ENCODE data around the gene TMEM205. TPM values are rescaled to one million over a fixed set of nuclear protein-coding genes. Genes with fewer than 3 reads are reported as not detected.

The TMEM205 gene
- total and polyA plus RNA-seq, 10 of the 15 experiments (the other 5 are each of a cell fraction or from before 2014, with no cell fraction given): 27.8 to 144 (median 88.3) TPM

DNA sequence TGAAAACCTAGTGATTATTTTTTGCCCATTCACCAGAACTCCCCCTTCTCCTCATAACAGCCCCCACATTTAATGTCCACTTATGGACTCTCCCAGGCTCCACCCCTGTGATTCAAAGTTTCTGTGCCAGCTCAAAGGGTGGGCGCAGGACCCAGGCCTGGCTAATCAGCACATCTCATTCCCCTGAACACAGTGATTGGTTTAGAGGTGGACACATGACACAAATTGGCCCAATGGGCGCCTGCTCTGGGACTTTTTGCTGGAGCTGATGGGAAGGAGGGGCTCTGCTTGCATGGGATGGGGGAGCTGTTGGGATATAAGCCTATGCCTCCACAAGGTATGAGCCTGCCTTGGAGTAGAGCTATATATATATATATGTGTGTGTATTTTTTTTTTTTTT, 44.3 kb upstream of the TMEM205 start:
- in situ Hi-C loops (cut with MboI): no loop called here
- ATAC-seq: no peak
- ChIA-PET CTCF (interaction anchor here (1.6 to 3.1 kb wide), 2 partner anchors 9 to 92 kb away, joined by 5 to 21 read pairs; no protein-coding TSS in a partner anchor), RAD21 (ENCODE audit: unreplicated experiment) (interaction anchor here (0.8 to 1.2 kb wide), 2 partner anchors 16 to 92 kb away, joined by 3 read pairs; partner anchors contain the start of gene SWSAP1), POLR2A (interaction anchor here (0.7 to 1.3 kb wide), 2 partner anchors 9 to 29 kb away, joined by 5 to 6 read pairs; no protein-coding TSS in a partner anchor), SMC1A (ENCODE audit: uncharacterized antibody, unreplicated experiment) (interaction anchor here (1.5 to 1.9 kb wide), 2 partner anchors 10 to 92 kb away, joined by 3 to 7 read pairs; no protein-coding TSS in a partner anchor)
- no peak overlapping the region for H3K4me2 ChIP-seq (ENCODE audit: control insufficient read depth, insufficient read depth)
- no peaks in the 10 kb centered on the region for H4K20me1 ChIP-seq (ENCODE audit: control insufficient read depth, insufficient read depth)
- no peak overlapping the region for H3K27ac ChIP-seq (ENCODE audit: control insufficient read depth, insufficient read depth)
- TF ChIP-seq IKZF1 (conservative IDR thresholded peaks at IDR 0.05) (no peak), NFYB (IDR thresholded peaks at IDR 0.05; ENCODE audit: insufficient read depth, low read depth, low read length) (peak; percentile 63)
- intact Hi-C loops (cut with micrococcal nuclease; ENCODE audit: unreplicated experiment): no loop called here
- no peak overlapping the region for H3K4me3 ChIP-seq
- H3K4me1 ChIP-seq (ENCODE audit: control insufficient read depth, insufficient read depth, low read length): no peaks in the 10 kb centered on the region
- no peak for DNase-seq (ENCODE audit: low read depth, low spot score)
- no peaks in the 10 kb centered on the region; the same call in 1 of the 3 replicates for H3K9me3 ChIP-seq (replicated peaks; ENCODE audit: control insufficient read depth, insufficient read depth, low read length)
- BruUV-seq (replicated peaks): no TSS peak
- 40% methylated on average over 2 of the region's 2 CpGs for WGBS (ENCODE audit: insufficient coverage, insufficient replicate concordance, low lambda C conversion rate, missing lambda C conversion rate)
- H3K36me3 ChIP-seq (ENCODE audit: control insufficient read depth in 2 of 2, insufficient read depth in 2 of 2, low read length in 1 of 2): no peaks in the 10 kb centered on the region
- H3K9ac ChIP-seq (ENCODE audit: control insufficient read depth, insufficient read depth, low read length): no peak overlapping the region
- no peaks in the 10 kb centered on the region for H3K79me2 ChIP-seq (ENCODE audit: control insufficient read depth, insufficient read depth, low read length)
- H2AFZ ChIP-seq (ENCODE audit: control insufficient read depth, low read depth, low read length): no peak overlapping the region
- FAIRE-seq: no peak
- no peaks in the 10 kb centered on the region for H3K27me3 ChIP-seq (replicated peaks in 1 of 2; ENCODE audit: control insufficient read depth in 2 of 2, insufficient read depth in 2 of 2, low read length in 1 of 2)

DNA sequence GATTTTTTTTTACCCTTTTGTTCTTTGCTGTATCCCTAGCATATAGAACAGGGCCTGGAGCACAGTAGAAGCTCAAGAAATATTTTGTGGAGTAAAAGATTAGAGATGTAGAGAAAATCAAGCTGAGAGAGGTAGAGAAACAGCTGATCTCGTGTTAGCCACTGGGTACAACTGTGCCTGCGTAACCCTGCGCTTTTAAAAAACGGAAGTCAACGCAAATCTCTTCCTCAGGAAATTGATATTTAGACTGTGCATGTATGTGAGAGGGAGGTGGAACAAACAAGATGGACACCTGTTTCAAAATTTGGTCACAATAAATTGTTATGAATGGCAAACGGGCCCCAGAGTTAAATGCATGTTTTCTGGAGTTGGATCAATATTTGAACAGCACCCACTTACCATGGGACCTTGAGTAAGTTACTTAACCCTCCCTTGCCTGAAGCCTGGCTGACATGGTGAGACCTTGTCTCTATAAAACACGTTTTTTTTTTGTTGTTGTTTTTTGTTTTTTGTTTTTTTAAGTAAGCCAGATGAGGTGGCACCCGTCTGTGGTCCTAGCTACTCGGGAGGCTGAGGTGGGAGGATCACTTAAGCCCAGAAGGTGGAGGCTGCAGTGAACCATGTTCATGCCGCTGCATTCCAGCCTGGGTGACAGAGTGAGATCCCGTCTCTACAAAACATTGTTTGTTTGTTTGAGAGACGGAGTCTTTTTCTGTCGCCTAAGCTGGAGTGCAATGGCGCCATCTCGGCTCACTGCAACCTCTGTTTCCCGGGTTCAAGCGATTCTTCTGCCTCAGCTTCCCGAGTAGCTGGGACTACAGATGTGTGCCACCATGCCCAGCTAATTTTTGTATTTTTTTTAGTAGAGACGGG, 41.3 kb upstream of the TMEM205 start:
- Histone ChIP-seq H3K4me3 (no peak overlapping the region), H4K20me1 (ENCODE audit: control insufficient read depth, insufficient read depth) (no peaks in the 10 kb centered on the region), H3K4me2 (ENCODE audit: control insufficient read depth, insufficient read depth) (no peak overlapping the region), H3K79me2 (ENCODE audit: control insufficient read depth, insufficient read depth, low read length) (no peaks in the 10 kb centered on the region), H3K9ac (ENCODE audit: control insufficient read depth, insufficient read depth, low read length) (no peak overlapping the region), H3K27me3 (replicated peaks in 1 of 2; ENCODE audit: control insufficient read depth in 2 of 2, insufficient read depth in 2 of 2, low read length in 1 of 2) (peaks cover 0 to 5% of the 10 kb centered on the region in 2 experiments; a peak in 2 of 4 replicates), H3K4me1 (ENCODE audit: control insufficient read depth, insufficient read depth, low read length) (peaks cover 4% of the 10 kb centered on the region), H3K27ac (ENCODE audit: control insufficient read depth, insufficient read depth) (no peak overlapping the region), H3K36me3 (ENCODE audit: control insufficient read depth in 2 of 2, insufficient read depth in 2 of 2, low read length in 1 of 2) (no peaks in the 10 kb centered on the region), H2AFZ (ENCODE audit: control insufficient read depth, low read depth, low read length) (peak overlapping the region; percentile 45), H3K9me3 (replicated peaks; ENCODE audit: control insufficient read depth, insufficient read depth, low read length) (no peaks in the 10 kb centered on the region; the same call in 1 of the 3 replicates)
- WGBS (ENCODE audit: insufficient coverage, insufficient replicate concordance, low lambda C conversion rate, missing lambda C conversion rate): 60% methylated on average over 19 of the region's 19 CpGs
- in situ Hi-C loops (cut with MboI): no loop called here
- RAD21 ChIA-PET (ENCODE audit: unreplicated experiment): no interaction called here
- no TSS peak for BruUV-seq (replicated peaks)
- ATAC-seq (no peak), FAIRE-seq (no peak), DNase-seq (ENCODE audit: low read depth, low spot score) (no peak)
- intact Hi-C loops (cut with micrococcal nuclease; ENCODE audit: unreplicated experiment): no loop called here
- TF ChIP-seq CHD1 (IDR thresholded peaks at IDR 0.05; ENCODE audit: low read depth, low read length): no peak
- TF ChIP-seq SPI1 (IDR thresholded peaks at IDR 0.05; ENCODE audit: borderline replicate concordance, insufficient read depth, low read depth, low read length): peak; percentile 39; the same call in 1 of the 2 replicates
- POLR2A ChIA-PET: interaction anchor here (0.6 to 1.2 kb wide), 3 partner anchors 24 to 156 kb away, joined by 3 to 4 read pairs (median 3); no protein-coding TSS in a partner anchor
- CTCF ChIA-PET: interaction anchor here (0.9 to 2.6 kb wide), 2 partner anchors 48 to 63 kb away, joined by 3 to 6 read pairs; partner anchors contain the start of genes ODAD3 and PRKCSH
- SMC1A ChIA-PET (ENCODE audit: uncharacterized antibody, unreplicated experiment): no interaction called here
